NCI-H1694 treated with DMSO at 0.1 percent for 48 hours (cell line): Measurements from ENCODE around the gene MOCOS.
"Not testable (repeated sequence)": the region's sequence is repeated elsewhere in the genome, so short reads cannot be mapped to it uniquely, and the experiment has no call there.

Experiments
- DNase-seq: peaks from one replicate; lab custom pipeline; 2025; lab: John Stamatoyannopoulos, UW

Gene MOCOS

DNA sequence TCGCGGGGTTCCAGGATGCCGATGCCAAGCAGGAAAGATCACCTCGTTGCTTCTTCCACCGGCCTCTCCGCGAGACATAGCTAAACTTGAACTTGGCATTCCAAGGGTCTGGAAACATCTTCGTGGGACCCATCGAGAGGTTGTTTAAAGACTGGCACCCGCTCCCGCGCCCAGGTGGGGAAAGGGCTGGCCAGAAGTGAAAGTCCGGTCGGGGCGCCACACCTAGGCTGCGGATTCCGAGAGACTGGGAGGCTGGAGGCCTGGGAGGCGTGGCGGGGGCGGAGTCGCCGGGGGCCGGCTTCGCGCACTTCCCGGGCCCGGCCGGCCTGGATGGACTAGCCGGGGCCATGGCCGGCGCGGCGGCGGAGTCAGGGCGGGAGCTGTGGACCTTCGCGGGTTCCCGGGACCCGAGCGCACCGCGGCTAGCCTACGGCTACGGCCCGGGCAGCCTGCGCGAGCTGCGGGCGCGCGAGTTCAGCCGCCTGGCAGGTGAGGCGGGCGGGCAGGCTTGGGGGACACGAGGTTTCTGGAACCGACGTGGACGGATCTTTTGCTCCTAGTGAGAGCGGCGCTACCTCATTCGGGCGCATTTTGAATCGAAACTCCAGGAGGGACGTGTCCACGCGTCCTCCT, at the start of gene MOCOS:
TSS of gene MOCOS (plus strand) at position 305 of the 633 bp plus-strand sequence. CDS start at position 348, 43 bp downstream.
- no peak for DNase-seq

- DNase-seq = no peak
Measured at GRCh38 chr18:36139245-36139644, 48.1 kb upstream of the MOCOS start.

DNA sequence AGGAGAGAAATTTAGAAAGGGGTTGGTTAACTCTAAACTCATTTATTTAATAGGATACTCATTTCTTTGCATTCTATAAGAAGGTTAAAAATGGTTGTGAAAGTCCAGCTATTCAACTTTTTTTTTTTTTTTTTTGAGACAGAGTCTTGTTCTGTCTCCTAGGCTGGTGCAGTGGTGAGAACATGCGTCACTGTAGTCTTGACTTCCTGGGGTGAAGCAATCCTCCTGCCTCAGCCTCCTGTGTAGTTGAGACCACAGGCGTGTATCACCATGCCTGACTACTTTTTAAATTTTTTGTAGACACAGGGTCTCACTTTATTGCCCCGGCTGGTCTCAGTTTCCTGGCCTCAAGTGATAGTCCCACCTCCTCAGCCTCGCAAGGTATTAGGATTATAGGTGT, 45.7 kb upstream of the MOCOS start:
- DNase-seq = no peak

DNA sequence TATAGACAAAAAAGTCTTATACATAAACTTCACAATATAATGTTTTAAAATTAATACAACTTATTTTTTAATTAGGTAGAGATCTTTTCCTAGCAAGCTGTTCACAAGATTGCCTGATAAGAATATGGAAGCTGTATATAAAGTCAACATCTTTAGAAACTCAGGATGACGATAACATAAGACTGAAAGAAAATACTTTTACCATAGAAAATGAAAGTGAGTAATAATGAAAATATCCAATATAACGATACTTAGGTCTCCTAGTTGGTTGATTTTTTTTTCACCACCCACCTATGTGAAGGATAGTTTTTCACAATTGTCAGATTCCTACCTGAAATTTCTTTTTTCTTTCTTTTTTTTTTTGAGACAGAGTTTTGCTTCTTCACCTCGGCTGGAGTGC, 44.5 kb upstream of the MOCOS start:
- DNase-seq = no peak

DNA sequence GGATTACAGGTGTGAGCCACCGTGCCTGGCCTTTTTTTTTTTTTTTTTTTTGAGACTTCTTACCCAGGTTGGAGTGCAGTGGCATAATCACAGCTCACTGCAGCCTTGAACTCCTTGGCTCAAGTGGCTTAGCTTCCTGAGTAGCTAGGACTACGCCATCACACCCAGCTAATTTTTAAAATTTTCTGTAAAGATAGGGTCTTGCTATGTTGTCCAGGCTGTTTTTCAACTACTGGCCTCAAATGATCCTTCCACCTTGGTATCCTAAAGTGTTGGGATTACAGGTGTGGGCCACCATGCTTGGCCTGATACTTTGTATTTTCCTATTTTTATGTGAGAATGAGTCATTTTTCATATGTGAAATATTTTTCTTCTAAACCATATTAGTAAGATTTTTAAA, 43.9 kb upstream of the MOCOS start:
- no peak for DNase-seq

GRCh38 chr18:36149514-36150289, 37.6 kb upstream of the MOCOS start:
- no peak for DNase-seq

DNA sequence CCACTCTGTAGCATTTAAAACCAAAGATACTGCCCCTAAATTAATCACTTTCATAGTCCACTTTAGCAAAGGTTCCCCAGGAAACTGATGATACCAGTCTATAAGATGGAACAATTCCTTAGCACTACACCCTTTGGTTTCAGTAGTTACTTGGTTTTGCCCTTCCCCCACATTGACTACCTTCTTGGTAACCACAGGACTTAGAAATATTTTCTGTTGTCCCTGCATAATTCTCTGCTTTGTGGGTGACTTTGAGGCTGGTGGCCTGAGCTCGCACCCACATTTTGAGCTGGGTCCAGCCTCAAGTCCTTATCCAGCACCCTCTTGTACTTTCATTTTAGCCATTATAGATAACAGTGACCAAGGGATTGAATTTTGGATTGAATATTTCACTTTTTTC, 34.5 kb upstream of the MOCOS start:
- DNase-seq = no peak

GRCh38 chr18:36153203-36153602, 34.1 kb upstream of the MOCOS start:
- no peak for DNase-seq

DNA sequence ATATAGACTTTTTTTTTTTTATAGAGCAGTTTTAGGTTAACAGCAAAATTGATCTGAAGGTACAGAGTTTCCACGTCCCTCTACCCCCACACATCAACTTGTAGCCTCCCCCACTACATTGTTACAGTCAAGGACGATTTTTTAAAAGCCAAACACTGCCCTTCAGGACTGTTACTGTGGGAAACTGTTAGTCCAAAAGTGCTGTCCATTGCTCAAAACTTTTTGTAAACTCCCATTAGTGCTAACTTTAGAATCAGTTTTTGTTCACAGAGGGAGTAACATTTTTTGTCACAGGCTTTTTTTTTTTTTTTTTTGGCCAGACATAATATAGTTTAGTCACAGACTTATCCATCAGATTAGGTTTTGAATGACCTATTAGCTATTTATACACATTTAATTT, 33.5 kb upstream of the MOCOS start:
- no peak for DNase-seq

GRCh38 chr18:36155851-36156757, 31.2 kb upstream of the MOCOS start:
- DNase-seq = no peak

DNA sequence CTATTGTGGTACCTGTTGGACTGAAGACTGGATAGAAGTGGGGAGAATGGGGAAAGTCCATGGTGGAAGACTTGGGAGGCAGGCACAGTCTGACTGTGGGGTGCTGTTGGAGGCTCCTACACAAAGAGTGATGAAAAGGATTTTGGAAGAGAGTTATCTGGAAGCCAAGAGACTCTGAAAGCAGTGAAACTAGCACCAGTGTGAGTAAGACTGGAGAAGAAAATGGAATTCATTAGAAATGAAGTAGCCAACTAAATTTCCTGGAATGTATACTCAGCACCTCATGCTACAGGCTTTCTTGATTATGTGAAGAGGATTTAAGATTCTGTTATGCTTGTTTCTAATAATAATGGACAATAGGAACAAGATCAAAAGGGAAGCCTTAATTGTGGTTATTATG, 29.9 kb upstream of the MOCOS start:
- DNase-seq = no peak

GRCh38 chr18:36158266-36158867, 28.9 kb upstream of the MOCOS start:
- DNase-seq = no peak

GRCh38 chr18:36160959-36161371, 26.3 kb upstream of the MOCOS start:
- DNase-seq = no peak

GRCh38 chr18:36162981-36163380, 24.3 kb upstream of the MOCOS start:
- no peak for DNase-seq

GRCh38 chr18:36167692-36168218, 19.5 kb upstream of the MOCOS start:
- no peak for DNase-seq

DNA sequence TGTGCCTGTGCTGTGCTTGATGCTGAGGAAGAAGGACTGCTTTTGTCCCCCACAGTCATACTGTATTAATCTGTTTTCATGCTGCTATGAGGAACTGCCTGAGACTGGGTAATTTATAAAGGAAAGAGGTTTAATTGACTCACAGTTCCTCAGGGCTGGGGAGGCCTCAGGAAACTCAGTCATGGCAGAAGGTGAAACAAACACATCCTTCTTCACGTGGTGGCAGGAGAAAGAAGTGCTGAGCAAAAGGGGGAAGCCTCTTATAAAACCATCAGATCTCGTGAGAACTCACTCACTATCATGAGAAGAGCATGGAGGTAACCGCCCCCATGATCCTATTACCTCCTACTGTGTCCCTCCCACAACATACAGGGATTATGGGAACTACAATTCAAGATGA, 19.0 kb upstream of the MOCOS start:
- DNase-seq = not testable (repeated sequence)

- DNase-seq = no peak
Measured at GRCh38 chr18:36169938-36170337, 17.4 kb upstream of the MOCOS start.

GRCh38 chr18:36175481-36175880, 11.8 kb upstream of the MOCOS start:
- no peak for DNase-seq

GRCh38 chr18:36176177-36176584, 11.1 kb upstream of the MOCOS start:
- DNase-seq = no peak

- DNase-seq = no peak
Measured at GRCh38 chr18:36176711-36177110, 10.6 kb upstream of the MOCOS start.

DNA sequence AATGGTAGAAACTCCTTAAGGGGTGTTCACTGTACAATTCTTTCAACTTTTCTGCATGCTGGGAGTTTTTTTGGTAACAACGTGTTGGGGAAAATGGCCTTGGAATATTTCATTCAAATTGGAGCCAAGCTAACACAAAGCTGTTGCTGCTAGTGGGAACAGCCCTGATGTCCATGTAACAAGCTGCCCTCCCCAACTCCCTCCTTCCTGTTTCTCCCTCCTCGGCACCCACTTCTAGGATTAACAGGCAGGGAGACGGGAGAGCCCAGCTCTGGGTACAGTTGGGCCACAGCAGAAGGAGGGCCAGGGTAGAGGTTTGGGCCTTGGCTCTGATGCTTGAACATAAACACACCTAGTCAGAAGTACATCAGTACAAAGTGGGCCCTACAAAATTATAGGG, 9.4 kb upstream of the MOCOS start:
- no peak for DNase-seq
